Activated CD8-positive, alpha-beta memory T cell treated with anti-CD3 and anti-CD28 coated beads, Interleukin-2, amount 50 U/mL, for 24 hours (primary cell): Measurements from ENCODE around the gene TBL1X.

Experiments used
- DNase-seq: peaks from one replicate; pipeline ENCODE4 v3.0.0-alpha.2; 2020; ENCODE audit errors: extremely low read depth

Gene TBL1X

GRCh38 chrX:9498236-9498635 lies 33.4 kb downstream of the TBL1X start:
- no peak for DNase-seq

DNA sequence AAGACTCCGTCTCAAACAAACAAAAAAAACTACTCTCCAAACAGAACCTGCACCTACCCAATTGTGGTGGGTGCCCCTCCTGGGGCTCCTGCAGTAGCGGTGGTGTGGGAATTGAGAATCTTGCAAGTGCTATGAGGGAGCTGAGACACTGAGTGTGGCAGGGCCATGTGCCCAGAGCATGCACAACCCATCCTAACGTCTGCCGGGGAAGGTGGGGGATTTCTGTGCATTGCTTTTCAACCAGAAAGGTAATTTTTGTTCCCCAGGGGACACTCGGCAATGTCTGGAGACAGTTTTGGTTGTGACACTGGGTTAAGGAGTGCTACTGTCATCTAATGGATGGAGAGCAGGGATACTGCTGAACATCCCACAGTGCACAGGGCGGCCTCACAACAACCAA lies 35.7 kb downstream of the TBL1X start:
- DNase-seq: no peak

GRCh38 chrX:9501362-9501761 lies 36.5 kb downstream of the TBL1X start:
- no peak for DNase-seq

- DNase-seq: no peak
These were observed 38.4 kb downstream of the TBL1X start for GRCh38 chrX:9503261-9503660.

DNA sequence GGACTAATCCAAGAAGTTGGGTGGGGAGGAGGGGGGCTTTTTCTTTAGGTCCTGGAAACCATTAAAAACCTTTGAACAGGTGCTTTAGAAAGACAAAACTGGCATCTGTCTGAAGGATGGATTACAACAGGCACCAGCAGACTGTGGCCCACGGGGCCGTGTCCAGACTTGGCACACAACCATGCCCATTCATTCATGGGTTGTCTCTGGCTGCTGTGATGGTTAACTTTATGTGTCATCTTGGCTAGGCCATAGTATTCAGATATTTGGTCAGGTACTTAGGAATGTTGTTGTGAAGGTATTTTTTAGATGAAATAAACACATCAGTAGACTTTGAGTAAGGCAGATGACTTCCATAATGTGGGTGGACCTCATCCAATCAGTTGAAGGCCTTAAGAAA lies 45.5 kb downstream of the TBL1X start:
- no peak for DNase-seq

DNA sequence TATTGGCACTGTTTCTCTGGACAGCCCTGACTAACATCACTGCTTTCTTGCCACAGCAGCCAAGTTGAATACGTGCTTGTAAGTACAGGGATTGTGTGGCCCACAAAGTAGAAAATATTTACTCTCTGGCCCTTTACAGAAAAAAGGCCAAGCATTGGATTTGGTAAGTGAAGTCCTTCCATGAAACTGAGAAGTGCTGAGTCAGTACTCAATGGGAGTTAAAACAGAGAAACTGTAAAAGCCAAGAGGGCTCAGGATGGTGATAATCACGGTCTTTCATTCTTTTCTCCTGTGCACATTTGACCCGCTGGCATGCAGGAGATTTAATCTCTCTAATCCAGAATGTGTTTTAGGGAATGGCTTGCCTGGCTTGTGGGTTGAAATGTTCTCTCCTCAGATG lies 46.1 kb downstream of the TBL1X start:
- no peak for DNase-seq

DNA sequence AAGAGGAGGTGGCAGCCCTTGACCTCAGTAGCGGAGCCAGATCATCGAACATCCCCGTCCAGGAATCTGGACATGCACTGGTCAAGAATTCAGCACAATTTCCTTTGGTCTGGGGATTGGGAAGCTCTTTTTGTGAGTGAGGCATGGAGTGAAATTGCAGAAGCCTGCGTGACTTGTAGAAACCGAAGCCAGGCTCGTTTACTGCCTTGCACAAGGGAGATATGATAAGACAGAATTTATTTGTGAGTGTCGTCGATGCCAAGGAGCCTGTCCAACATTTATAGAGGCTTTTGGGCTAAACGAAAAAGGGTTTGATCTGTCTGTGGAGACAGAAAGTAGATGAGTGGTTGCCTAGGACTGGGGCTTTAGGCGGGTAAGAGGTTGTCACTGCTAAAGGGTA lies 50.6 kb downstream of the TBL1X start:
- DNase-seq: no peak

DNA sequence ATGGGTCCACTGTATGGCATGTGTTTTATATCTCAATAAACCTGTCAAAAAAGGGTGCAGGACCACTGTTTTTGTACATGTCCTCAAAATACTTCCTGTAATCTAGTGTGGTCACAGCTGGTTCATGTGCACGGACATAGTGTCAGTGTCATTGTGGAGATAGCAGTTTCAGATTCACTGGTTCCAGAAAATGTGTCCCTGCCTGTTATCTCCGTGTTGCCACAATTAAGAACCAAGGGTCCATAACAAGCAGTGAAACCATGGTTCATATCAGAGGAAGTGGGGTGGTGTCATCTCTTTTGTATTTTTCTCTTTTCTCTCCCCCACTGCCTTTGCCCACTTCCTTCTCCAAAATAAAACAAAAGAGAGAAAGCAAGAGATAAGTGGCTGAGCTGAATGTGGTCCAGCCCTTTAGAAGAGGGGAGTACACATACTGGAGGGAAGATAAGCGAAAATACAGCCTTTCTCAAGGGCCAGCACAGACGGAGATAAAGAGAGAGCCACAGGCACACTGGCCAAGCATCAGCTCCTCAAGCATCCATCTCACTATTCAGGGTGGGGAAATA lies 51.2 kb downstream of the TBL1X start:
- DNase-seq: no peak

DNA sequence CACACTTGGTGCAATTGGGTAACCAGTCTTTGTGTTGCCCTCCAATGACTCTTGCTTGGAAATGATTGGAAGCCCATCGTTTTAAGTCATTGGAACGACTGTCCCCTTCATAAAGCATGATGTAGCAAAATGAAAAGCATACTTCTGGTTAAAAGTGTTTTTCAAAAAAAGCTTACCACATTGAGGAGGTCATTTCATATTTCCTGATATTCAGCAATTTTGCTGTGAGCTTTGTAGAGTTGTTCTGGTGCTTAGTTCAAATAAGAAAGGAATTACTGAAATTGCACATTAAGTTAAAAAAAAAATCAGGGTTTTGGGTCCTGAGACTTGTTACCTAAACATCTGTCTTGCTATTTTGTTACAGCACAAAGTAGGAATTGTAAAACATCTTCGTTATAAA lies 51.8 kb downstream of the TBL1X start:
- no peak for DNase-seq

- no peak for DNase-seq
These were observed 53.2 kb downstream of the TBL1X start for GRCh38 chrX:9518051-9518450.

DNA sequence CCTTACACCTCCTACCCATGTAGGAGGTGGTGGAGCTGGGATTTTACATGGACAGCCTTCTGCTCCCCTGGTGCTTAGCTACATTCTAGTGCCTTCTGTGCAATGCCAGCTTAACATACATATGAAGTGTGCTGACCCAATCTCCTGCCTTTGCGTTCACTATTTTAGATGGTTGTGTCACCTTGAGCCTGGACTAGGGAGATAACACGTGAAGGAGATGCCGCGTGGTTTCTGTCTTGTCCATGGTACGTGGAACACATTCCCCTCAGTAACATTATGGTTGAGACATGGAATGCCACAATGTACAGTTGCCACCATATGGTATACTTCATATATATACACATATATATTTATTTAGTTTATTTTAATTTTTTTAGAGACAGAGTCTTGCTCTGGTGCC lies 54.0 kb downstream of the TBL1X start:
- no peak for DNase-seq

DNA sequence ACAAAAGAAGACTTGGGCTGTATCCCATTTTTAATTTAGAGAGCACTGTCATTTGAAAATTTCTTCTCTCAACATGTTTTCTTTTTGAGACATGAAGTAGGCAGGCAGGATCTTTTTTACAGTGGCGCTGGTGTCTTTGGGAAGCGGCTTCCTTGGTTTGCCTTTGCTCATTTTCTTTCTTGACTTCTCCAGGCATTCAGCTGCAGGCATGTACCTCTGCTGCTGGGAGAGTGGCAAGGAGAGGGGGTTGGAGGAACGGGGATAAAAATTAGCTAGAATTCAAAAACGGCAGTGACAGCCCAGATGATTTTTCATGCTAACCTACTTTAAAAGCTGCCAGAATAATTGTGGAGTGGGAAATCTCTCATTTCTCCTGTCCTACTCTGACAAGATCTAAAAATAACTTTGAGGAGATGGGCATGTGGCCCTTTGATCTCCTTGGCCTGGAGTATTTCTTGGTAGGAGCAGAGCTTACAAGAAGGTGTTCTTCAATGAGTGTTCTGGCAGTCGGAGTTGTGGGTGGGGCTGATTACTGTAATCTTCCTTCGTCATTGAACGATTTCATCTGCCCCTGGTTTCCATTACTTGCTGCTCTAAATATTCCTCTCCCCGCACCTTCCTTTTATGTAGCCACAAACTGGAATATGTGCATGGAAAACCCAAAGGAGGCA lies 54.8 kb downstream of the TBL1X start:
- no peak for DNase-seq

- DNase-seq: no peak
These were observed 55.3 kb downstream of the TBL1X start for GRCh38 chrX:9520217-9520590.

GRCh38 chrX:9522378-9523155 lies 57.7 kb downstream of the TBL1X start:
- DNase-seq: no peak

DNA sequence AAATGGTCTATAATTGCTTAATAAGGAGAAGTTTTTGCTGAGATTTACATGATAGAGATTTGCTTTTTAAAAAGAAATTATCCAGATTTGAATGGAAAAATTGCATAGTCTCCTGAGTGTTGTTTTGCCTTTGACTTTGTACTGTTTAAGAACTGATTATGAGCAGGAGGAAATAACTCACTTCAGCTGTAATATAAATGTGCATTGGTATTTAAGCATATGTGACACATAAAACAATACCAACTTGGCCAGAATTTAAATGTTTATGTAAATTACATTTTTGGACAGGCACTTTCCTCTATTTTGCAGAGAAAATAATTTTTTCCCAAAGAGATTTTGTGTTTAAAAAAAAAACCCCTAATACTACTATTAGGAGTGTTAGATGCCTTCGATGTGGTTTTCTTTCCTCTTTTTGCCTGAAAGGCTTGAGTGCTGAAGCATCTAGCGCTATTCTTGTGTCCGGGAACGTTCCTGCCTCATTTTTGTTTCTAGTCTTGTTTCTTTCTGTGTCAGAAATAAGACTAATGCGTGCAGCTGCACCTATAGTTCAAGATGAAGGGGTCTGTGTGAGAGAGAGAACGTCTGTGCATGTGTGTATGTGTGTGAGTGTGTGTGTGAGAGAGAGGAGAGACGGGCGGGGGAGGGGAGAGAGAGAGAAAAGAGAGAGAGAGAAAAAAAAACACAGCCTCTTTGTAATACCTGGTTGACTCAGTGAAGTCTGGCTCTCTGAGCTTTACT lies 60.8 kb downstream of the TBL1X start:
- DNase-seq: no peak

DNA sequence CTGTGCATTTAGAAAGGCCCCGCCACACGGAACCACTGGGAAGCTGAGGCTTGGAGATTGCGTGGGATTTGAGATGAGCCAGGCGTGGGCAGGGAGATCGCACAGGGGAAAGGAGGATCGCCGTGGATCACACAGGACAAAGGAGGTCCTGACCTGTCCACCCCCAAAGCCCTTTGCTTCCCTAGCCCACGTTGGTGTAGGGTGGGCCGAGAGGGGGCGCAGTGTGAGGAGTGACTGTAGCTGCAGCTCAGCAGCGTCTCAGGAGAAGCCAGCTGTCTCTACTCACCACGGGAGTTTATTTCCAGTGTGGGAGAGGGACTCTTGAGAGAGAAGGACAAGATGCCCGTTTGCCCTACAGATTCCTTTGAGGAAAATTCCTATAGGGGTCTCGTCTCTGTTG lies 62.1 kb downstream of the TBL1X start:
- DNase-seq: no peak

DNA sequence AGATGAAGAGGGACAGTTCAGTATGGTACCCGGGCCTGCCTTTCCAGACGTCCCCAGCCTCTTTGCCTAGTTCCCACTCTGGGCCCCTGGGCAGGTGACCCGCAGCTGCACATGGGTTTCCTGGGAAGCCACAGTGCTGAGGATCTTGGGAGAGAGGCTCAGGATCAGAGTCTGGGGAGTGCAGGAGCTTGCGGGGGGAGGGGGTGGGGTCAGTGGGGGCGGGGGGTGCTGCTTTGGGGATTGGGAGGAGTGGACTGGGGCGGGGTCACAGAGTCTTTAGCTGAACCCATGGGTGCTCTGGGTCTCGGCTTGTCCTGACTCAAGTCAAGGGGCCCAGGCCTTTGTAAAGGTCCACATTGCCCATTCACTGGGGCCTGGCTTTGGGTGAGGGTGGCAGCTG lies 63.6 kb downstream of the TBL1X start:
- no peak for DNase-seq

GRCh38 chrX:9529223-9529622 lies 64.4 kb downstream of the TBL1X start:
- DNase-seq: no peak

GRCh38 chrX:9530848-9531274 lies 66.0 kb downstream of the TBL1X start:
- DNase-seq: no peak

GRCh38 chrX:9532349-9532748 lies 67.5 kb downstream of the TBL1X start:
- DNase-seq: no peak

- no peak for DNase-seq
These were observed 68.8 kb downstream of the TBL1X start for GRCh38 chrX:9533611-9534010.

DNA sequence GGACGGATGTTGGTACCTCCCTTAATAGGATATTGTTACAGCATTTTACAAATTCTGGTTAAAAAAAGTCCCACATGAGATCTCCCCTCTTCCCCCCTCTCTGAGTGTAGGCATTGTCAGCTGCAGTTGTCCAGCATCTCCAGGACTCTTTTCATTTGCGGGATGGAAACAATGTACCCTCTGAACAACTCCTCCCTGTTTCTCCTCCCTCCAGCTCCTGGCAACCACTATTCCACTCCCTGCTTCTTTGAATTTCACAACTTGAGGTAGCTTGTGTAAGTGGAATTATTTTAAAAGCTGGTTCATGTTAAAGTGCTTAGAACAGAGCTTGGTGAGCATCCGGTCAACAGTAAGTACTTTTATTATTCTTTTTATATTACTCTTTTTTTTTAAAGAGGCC lies 69.8 kb downstream of the TBL1X start:
- no peak for DNase-seq

DNA sequence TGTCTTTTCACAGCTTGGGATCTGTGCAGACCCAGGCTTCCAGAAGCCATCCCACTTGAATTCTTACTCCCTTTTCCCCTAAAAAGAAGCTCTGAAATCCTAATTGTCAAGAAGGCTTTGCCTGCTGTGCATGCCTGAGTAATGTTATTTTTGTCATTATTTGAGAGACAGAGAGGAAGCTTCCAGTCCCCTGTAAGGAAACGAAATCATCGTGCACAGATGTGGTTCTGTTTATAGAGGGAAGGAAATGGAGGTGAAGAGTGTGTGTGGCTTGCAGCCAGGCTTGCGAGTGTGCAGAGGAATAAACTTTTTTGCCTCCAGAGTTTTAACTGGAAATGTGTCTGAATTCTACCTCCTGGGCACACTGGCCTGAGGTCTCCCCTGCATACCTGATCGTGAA lies 70.2 kb downstream of the TBL1X start:
- no peak for DNase-seq
